Hippocampal formation (tissue), 2 donors: ENCODE measurements around the gene ANKRD18A.
"Not testable (repeated sequence)": the region's sequence is repeated elsewhere in the genome, so short reads cannot be mapped to it uniquely, and the experiment has no call there.

Experiments
- DNase-seq, 2 donors: peaks; one replicate each; lab custom pipeline; 2025; lab: John Stamatoyannopoulos, UW

Gene ANKRD18A

DNA sequence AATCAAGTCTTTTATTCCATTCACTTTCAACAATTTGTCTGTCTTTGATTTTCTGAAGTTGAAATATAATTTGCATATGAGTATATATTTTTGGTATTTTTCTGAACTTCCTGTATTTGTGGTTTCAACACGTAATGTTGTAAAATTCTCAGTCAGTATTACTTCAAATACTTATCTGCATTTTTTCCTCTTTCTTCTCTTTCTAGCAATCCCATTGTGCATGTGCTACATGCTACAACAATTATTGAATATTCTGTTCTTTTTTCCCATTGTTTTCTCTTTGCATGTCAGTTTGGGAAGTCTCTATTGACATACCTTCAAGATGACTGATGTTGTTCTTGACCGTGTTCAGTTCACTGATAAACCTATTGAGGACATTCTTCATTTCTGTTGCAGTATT lies 5.6 kb upstream of the ANKRD18A start:
- DNase-seq, result no peak

DNA sequence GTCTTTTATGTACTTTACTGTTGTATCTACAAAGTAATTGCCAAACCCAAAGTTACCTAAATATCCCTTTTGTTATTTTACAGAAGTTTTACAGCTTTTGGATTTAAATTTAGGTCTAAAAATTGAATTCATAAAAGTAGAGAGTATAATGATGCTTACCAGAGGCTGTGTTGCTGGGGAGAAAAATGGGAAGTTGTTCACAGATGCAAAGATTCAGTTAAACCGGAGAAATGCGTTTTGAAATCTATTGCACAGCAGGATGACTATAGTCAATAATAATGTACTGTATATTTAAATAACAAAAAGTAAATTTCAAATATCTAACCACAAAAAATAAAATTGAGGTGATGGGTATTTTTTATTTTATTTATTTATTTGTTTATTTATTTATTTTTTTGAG lies 2.6 kb upstream of the ANKRD18A start:
- no peak for DNase-seq

DNA sequence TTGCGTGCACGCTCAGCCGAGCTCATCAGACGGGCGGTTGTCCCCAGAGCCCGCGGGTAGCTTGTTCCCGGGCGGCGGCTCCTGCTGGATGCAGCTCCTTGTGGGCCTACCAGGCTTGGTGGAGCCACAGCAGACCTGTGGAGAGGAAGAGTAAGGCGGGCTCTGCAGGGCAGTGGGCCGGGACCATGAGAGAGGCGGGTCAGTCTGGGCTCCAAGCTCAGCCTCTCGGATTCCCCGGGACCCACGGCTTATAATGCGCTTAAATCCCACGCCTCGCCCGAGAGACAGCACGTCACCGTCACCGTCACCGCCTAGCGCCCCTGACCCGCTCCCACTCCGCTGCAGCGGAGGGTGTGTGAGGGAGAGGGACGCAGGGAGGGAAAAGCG lies 1.9 kb upstream of the ANKRD18A start:
- DNase-seq, result no peak

GRCh38 chr9:38621434-38622287 lies 1.3 kb upstream of the ANKRD18A start:
- DNase-seq, result peak in 1 of 2 donors; percentile 49

DNA sequence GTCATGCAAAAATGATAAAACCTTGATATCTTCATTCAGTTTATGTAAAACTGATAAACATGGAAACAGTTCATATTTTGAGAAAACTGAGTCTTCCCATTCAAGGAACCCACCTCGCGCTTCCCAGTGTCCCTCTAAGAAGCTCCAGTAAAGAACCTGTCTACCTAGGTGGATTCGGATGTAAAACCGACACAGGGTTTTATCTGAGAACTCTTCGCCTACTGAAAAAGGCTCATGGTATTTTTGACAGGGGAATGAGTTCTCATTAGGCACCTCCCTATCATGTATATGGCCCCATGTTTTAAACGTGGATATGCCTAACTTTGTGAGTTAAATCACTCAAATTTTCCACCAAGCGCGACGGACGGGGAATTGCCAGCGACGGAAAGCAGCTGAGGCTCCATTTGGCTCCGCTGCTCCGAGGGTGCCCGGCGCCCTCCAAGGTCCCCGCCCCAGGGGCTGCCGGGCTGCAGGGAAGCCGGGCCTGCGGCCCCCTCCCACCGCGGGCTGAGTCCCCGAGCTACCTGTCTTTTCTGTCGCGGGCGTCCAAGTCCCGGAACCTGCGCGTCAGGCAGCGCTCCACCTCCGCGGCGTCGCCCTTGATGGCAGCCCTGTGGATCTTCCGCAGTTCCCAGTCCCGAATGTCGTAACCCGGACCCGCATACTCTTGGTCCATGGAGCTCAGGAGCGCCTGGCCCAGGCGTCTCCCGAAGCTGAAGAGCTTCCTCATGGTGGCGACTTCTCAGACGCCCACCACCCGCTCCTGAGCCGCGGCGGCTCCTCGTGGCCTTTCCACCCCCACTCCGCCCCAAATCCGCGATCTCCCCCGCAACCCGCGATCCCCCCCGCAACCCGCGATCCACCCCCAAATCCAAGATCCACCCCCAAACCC lies 594 bp downstream of the ANKRD18A start:
- DNase-seq, result no peak

- not testable (repeated sequence) for DNase-seq
Measured at GRCh38 chr9:38598029-38598745, 22.2 kb downstream of the ANKRD18A start.

DNA sequence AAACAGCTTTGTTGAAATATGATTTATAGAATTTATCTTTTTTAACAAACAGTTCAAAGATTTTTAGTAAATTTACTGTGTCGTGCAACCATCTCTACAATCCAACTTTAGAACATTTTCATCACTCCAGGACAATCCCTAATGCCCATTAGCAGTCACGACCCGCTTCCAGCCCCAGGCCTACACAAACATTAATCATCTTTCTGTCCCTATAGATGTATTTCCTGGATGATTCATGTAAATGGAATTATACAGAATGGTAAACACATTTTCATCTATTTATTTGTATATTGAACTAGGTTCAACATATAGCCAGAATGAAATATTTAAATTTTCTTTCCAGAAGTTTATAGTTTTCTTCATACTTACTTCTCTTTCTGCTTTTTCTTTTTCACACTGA lies 25.3 kb downstream of the ANKRD18A start:
- DNase-seq, result not testable (repeated sequence)

GRCh38 chr9:38591346-38592063 lies 28.9 kb downstream of the ANKRD18A start:
- peak in 1 of 2 donors; percentile 2 for DNase-seq

DNA sequence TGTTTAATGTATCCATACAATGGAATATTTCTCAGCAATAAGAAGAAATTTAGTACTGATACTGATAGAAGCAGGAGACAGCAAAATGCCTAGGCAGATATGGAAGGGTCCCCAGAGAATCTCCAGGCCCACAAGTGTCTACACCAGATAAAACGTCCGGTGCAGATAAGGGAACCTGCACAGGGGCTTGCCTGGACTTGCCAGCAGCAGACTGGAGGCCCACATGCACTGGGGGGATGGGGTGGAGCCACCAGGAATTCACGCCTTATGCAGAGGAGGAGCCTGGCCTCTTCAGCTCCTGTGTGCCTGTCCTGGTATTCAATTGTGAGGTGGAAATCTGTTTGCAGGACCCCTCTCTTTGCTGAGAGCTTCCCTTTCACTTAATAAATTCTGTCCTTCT lies 36.6 kb downstream of the ANKRD18A start:
- DNase-seq, result not testable (repeated sequence)

GRCh38 chr9:38580112-38580511 lies 40.3 kb downstream of the ANKRD18A start:
- not testable (repeated sequence) for DNase-seq

DNA sequence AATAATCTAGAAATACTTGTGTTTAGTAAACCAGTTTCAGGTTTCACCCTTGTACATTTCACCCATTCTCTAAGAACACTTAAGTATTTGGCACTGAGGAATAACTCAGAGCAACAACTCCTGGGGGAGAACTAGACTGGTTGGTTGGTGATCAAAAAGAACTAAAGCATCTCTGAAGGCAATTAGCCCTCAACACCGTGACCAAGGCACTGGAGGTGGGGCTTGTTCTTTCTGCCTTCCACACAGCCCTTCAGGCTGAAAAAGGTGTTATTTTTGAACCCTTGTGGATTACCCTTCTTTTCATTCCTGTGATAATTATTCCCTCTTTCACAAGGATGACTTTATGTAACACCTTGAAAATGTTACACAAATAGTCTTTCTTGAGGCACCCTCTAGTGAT lies 44.2 kb downstream of the ANKRD18A start:
- not testable (repeated sequence) for DNase-seq

GRCh38 chr9:38566048-38566447 lies 54.3 kb downstream of the ANKRD18A start:
- not testable (repeated sequence) for DNase-seq

GRCh38 chr9:38565178-38565577 lies 55.2 kb downstream of the ANKRD18A start:
- not testable (repeated sequence) for DNase-seq

- DNase-seq, result not testable (repeated sequence)
Measured at GRCh38 chr9:38563911-38564310, 56.5 kb downstream of the ANKRD18A start.

- not testable (repeated sequence) for DNase-seq
Measured at GRCh38 chr9:38561134-38561533, 59.3 kb downstream of the ANKRD18A start.

DNA sequence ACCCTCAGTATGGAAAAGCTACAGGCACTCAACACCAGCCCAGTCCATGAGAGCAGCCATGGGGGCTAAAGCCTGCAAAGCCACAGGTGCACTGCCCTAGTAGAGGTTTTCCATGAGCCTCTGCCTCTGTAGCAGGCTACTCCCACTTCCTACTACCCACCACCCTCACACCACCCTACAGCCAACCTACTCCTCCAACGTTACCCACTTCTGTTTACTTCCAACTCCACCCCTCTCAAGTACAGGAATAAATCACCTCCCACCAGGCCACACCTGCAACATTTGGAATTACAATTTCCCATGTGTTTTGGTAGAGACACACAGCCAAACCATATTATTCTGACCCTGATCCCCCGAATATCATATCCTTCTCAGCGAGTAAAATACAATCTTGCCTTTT lies 61.2 kb downstream of the ANKRD18A start:
- not testable (repeated sequence) for DNase-seq

DNA sequence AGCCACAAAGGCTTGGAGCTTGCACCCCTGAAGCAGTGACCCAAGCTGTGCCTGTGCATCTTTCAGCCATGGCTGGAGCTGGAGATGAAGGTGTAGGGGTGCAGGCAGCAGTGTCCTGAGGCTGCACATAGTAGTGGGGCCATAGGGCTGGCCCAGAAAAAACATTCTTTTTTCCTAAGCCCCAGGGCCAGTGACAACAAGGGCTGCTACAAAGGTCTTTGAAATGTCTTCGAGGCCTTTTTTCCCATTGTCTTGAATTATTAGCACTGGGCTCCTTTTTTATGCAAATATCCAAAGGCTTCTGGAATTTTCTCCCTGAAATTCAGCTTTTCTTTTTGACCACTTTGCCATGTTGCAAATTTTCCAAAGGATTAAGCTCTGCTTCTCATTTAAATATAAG lies 62.6 kb downstream of the ANKRD18A start:
- DNase-seq, result not testable (repeated sequence)

GRCh38 chr9:38554966-38555365 lies 65.4 kb downstream of the ANKRD18A start:
- DNase-seq, result not testable (repeated sequence)

- not testable (repeated sequence) for DNase-seq
Measured at GRCh38 chr9:38553019-38553418, 67.4 kb downstream of the ANKRD18A start.

GRCh38 chr9:38546497-38547163 lies 73.8 kb downstream of the ANKRD18A start:
- DNase-seq, result not testable (repeated sequence)

DNA sequence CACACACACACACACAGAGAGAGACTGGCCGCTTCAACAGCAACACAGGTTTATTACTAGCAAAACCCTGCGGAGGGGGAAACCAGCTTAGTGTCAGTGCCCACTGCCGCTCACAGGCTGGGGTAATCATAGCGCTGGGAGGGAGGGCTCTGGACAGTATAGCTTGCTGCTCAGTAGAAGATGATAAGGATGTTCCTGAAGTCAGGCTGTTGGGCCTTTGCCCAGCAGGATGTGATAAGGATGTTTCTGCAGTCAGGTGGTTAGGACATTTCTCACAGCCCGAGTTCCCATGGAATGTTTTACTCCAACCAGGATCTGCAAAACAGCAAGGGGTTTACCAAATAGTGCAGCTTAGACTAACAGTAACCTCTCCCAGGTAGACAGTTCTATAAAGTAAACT lies 79.9 kb downstream of the ANKRD18A start:
- not testable (repeated sequence) for DNase-seq
